ENCODE results near the gene PLAGL1.
"Not testable (repeated sequence)": the region's sequence is repeated elsewhere in the genome, so short reads cannot be mapped to it uniquely, and the experiment has no call there.

GRCh38 chr6:144046672-144047071 is 38.6 kb upstream of the PLAGL1 start:
- TF ChIP-seq EZH2 (IDR thresholded peaks at IDR 0.05; ENCODE audit: borderline replicate concordance); CTCF (IDR thresholded peaks at IDR 0.05; ENCODE audit: poor library complexity); EZH2phosphoT487 (IDR thresholded peaks at IDR 0.05; ENCODE audit: low read depth, severe bottlenecking, unreplicated experiment): not testable (repeated sequence)

All from hepatocyte (in vitro differentiated cells).